HG03571 (cell line): Measurements from ENCODE around the gene TEKTIP1.

ENCODE experiments used
- ATAC-seq: cut with Tn5 transposase; IDR thresholded peaks from one replicate; pipeline ENCODE4 v1.9.1; 2021; ENCODE audit not compliant: unreplicated experiment

TEKTIP1 gene

DNA sequence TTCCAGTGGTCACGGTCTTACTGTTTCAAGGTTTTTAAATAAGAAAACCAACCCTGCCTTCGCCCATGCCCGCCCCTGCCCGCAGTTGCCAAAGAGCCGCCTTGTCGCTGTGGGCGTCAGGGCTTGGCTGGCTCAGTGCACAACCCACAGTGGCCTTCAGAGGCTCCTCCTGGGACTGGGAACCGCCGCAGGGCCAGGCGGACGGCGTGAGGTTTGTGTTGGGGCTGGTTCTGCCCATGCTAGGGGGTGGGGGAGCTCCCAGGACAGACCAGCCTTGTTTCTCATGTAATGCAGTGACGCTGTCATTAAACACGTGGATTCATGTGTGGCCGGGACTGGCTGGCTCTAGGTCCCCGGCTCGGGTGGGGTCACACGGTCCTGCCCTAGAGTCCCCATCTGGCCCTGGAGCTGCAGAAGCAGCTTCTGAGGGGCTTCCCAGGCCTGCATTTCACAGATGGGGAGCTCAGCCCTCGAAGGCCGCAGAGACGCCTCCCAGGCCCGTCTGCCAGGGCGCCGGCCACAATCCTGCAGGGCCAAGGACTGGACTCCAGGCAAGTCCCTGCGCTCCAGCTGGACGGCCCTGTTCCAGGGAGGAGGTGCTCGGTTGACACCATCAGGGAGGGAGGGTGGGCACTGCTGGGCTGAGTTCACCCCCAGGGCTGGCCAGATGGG lies 2.4 kb upstream of the TEKTIP1 start:
- ATAC-seq, result no peak

DNA sequence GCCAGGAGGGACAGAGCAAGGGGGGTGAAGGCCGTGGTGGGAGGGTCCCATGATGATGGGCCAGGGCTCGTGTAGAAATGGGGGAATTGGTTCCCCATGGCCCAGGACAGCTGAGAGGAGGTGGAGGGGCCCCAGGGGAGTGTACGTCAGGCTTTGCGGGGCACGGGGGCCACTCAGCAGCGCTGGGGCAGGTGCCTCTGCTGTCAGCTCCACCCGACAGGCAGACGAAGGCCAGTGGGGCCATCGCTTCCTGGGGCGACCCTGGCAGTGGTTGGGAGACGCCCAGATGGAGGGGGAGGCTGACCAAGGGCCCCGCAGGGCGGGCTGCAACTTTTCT lies 1.9 kb upstream of the TEKTIP1 start:
- ATAC-seq, result no peak

DNA sequence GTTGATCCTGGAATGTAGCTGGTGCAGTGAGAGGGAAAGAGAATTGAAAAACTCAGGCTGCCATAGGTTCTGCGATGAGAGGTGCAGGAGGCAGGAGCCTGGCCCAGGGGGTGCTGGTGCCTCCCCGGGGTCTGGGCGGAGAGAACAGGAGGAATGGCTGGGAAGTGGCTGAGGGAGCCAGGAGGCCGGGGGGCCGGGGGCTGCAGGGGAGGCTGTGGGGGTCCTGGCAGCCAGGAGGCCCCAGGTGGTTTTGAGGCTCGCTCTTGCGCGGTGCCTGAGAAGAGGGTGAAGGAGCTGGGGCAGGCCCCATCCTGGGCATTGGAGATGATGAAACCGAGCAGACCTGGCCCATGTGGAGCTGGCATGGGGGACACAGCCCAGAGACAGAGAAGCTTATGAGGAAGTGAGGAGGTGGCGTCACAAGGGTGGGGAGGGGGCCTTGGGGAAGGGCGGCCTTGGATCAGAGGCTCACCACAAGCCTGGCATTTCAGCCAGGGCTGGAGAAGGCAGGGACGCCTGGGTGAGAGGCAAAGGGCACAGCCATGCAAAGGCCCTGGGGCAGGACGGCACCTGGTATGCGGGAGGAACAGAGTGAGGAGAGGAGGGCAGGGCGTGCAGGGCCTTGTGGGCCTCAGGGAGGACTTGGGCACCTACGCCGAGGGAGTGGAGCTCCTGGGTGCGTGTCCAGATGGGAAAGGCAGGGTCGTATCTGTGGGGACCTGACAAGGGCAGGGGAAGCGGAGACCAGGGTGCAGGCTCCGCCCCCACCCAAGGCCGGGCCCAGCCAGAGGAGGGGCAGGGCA lies 1.3 kb upstream of the TEKTIP1 start:
- ATAC-seq, result no peak

DNA sequence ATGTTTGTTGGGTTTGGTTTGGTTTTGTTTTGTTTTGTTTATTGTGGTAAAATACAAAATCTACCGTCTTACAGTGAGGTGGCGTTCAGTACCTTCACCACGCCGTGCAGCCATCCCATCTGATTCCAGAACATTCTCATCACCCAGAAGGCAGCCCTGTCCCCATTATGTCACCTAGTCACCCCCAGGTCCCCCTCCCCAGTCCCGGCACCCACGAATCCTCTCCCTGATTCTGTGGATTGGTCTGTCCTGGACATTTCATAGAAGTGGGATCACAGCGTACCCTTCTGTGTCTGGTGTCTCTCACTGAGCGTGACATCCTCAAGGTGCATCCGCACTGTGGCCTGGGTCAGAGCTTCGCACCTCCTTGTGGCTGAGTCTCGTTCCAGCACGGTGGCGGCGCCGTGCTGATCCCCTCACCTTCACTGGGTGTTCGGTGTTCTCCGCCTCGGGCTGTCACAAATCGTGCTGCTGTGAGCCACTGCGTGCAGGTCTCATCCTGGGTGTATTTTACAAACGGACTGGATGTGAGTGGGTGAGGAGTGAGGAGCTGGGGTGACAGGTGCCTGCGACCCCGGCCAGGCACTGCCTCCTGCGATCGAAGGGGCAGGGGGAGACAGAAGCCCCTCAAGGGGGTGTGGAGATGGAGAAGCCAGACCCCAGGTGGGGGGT lies 580 bp upstream of the TEKTIP1 start:
- ATAC-seq, result no peak

DNA sequence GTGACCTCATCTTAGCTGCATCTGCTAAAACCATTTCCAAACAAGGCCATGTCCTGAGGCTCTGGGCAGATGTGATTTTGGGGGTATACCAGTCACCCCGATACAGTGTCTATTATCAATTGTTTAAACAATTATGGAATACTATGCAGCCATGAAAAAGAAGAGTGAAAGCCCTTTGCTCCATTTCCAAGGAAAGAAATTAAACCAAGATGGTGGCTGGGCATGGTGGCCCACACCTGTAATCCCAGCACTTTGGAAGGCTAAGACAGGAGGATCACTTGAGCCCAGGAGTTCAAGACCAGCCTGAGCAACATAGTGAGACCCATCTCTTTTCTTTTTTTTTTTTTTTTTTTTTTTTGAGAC lies 763 bp downstream of the TEKTIP1 start:
- ATAC-seq, result no peak

DNA sequence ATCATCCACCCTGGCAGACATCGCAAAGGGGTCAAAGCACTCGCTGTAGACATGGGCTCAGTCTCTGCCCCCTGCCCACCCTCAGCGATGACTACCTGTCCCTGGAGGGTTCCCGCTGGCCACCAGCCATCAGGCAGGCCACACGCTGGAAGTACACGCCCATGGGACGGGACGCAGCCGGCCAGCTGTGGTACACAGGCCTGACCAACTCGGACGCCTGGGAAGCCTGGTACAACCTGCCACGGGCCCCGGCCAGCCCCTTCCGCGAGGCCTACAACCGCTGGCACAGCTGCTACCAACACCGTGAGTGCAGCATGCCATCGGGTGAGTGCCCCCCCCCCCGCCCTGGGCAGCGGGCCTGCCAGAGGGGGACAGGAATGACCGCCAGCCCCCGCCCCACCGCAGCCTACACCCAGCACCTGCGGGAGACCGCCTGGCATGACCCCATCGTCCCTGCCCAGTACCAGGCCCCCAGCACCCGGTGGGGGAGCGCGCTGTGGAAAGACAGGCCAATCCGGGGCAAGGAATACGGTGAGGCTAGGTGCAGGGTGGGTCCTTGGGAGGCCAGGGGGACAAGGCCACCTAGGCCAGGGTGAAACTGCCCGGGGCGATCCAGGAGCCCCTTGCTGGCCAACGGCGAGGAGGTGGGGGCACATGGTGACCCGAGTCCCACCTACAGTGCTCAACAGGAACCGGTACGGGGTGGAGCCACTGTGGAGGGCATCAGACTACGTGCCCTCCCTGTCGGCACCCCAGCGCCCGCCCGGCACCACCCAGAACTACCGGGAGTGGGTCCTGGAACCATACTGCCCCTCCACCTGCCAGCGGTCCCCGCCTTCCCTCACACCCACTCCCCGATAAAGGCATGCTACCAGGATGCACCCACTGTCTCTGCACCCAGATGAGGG lies 4.4 kb downstream of the TEKTIP1 start:
- ATAC-seq, result no peak

DNA sequence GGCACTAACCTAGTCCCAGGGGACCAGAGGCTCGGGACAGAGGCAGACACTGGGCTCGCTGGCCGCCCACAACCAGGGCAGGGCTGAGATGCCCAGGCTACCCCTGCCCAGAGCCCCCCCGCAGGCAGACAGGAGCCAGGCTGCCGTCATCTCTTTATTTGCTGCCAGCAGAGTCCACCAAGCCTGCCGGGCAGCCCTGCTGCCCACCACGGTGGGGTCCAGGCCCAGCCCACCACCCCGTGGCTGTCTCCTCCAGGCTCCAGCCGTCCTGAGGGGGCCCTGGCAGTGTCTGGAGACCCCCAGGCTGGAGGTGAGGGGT lies 5.0 kb downstream of the TEKTIP1 start:
- ATAC-seq, result no peak

DNA sequence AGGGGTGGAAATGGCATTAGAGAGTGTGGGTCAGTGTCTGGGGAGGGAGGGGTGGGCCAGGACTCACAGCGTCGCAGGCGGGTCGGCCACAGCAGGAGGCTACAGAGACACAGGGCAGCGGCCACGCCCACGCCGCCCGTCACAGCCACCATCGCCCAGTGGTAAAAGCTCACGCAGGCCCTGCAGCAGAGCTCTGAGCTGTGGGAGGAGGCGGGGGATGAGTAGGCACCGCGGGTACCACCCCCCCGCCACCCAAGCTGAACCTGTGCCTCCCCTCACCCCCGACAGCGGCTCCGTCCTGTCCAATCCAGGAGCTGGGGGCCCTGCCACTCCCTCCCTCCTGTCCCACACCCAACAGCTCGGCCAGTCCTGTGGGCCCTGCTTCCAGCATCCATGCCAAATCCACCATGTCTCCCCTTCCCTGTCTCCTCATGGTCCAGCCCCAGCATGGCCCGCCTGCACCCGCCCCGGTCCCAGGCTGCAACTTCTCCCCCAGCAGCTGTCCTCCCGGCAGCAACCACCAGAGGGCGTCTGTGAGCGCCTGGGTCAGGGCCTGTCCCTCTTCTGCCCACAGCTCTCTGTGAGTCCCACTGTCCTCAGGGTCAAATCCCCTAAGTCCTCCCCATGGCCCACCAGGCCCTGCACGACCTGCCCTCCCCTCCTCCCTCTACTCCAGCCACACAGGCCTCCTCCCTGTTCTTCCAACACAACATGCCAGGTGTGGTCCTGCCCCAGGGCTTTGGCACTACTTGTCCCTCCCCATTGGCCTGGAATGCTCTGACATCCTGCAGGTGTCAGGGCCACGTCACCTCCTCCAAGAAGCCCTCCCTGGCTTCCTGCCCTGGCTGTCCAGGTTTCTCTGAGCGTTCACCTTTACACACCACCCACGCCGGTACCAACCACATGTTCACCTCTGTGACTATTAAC lies 6.0 kb downstream of the TEKTIP1 start:
- no peak for ATAC-seq

- no peak for ATAC-seq
Observed at GRCh38 chr19:3545669-3546034, 6.7 kb downstream of the TEKTIP1 start.

DNA sequence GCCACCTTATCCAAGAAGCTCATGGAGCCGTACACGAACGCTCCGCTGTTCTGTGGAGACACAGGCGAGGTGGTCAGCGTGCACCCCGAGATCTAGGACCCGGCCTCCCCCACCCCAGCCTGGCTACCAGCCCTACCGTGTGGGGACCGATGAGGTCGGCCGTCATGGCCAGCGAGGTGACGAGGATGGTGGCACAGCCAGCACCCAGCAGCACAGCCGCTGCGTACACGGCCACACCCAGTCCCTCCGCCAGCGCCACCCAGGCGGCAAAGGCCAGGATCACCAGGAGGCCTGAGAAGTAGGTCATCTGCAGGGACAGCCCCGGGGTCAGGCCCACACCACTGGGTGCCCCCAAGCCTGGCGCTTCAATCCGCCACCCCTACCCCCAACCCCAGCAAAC lies 7.1 kb downstream of the TEKTIP1 start:
- ATAC-seq, result no peak

DNA sequence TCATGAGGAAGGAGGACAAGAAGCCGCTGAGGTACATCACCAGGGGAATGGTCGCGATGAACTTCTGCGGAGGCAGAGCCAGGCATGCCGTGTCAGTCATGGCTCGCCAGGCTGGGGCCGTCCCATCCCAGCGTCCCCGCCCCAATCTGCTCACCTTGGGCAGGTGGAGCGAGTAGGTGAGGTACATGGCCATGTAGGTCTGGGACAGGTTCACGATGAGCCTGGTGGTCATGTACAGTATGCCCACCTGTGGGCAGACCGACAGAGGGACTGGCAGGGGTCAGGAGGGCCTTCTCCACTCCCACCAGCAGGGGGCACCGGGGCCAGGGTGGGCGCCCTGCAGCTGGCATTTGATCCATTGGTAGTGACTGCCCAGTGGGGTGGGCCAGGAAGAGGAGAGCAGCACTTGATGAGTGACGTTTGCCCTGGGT lies 8.3 kb downstream of the TEKTIP1 start:
- no peak for ATAC-seq

GRCh38 chr19:3547767-3548282 lies 8.9 kb downstream of the TEKTIP1 start:
- no peak for ATAC-seq

DNA sequence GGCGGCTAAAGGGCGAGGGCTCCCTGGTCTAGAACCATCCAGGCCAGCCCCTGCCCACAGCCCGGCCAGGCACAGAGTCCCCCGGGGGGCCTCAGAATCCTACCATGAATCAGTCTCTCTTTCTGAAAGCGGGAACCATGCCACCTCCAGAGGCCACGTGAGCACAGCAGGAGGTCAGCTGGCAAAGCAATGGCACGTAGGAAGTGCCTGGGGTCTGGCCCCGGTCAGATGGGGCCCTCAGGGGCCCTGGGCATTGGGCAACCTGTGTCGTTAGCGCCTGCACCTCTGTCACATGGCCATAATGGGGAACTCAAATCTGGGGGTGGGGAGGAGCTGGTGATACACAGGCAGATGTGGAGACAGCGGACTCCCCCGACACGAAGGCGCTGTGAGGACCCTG lies 9.6 kb downstream of the TEKTIP1 start:
- no peak for ATAC-seq

DNA sequence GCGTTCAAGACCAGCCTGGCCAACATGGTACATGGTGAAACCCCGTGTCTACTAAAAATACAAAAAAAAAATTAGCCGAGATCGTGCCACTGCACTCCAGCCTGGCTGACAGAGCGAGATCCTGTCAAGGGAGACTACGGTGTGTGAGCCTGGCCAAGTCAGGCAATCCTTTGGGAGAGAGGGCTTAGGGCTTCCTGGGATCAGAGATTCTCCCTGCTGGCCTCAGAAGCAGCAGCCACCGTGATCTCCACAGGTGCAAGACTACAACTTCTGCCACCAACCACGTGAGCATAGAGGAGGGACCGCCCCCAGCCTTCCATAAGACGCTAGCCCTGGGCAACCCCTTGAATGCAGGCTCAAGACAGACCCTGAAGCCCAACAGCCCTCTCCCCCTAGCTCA lies 10.8 kb downstream of the TEKTIP1 start:
- no peak for ATAC-seq

DNA sequence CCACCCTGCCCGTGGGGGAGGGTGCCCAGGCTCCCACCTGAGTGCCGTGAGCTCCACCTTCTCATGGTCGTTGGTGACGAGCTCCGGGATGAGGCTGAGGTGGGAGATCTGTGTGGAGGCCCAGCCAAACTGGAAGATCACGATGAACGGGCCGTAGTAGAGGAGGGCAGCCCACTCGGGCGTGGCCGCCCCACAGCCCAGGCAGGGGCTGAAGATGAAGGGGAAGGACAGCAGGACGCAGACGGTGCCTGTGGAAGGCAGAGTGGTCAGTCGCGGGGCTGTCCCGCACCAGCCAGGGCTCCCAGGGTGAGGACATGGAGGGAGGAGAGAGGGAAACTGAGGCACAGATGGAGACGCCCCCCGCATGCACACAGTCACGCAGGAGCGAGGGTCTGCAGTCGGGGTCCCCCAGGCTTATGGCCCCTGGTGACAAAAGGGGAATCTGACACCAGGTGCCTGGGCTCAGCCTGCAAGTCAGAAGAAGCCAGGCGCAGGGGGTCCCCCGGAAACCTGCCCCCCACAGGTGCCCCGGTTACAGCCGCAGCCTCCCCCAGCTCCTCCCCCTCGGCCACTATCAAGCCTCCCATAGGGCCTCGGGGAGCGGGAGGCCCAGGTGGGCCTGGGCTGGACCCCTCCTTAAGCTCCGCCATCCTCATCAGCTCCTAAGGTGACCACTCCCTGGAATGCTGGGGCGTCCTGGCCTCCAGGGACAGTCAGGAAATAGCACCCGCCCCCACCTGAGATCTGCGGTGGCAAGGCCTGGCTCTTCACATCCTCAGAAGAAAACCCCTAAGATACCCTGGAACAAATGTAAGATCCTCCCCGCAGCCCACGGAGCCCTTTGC lies 12.2 kb downstream of the TEKTIP1 start:
- no peak for ATAC-seq

DNA sequence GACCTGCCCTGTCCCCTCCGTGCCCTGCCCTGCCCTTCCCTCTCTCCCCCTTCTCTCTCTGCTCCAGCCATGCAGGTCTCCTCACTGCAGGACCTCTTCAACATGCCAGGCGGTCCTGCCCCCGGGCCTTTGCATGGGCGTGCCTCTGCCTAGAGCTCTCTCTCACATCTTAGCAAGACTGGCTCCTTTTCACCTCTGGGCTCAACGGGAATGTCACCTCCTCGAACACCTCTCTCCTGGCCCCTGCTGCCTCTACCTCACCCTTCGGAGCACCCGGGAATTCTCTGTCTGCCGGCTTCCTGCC lies 12.8 kb downstream of the TEKTIP1 start:
- ATAC-seq, result no peak

GRCh38 chr19:3554254-3555083 lies 15.5 kb downstream of the TEKTIP1 start:
- no peak for ATAC-seq

DNA sequence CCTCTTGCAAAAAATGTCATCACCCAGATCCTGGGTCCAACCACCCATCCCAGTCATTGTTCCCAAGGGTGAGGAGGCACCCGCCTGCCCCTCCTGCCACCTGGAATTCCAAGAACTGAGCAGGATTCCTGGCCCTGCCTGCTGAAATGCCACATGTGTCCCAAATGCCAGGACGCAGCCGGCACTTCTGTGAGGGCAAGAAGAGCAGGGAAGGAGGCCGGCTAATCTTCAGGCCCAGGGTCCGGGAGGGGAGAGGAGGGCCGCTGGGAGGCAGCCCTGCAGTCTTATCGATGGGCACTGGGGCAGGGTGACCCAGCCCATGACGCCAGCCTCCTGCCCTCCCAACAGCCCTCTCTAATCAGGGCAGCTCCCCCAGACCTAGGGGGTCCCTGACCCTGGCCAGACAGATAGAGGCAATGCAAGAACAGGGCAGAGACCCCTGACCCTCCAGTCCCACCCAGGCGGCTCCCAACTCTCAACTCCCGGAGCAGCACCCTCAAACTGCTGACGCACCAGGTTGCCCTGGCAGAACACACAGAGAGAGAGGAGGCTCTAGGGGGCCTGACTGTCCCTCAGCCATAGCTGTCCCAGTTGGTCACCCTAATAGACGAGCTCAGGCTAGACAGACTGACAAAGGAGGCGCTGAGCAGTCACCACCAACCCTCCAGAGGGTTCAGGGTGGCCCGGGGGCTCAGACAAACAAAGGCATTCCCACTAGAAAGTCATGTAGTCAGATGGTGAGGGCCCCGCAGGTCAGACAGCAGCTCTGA lies 16.9 kb downstream of the TEKTIP1 start:
- ATAC-seq, result no peak
